Measurements from ENCODE around the gene FRY.
A peak's percentile ranks its signal among the peaks of the same experiment; 100 is the strongest.
"Not testable (repeated sequence)": the region's sequence is repeated elsewhere in the genome, so short reads cannot be mapped to it uniquely, and the experiment has no call there.

Gene FRY

GRCh38 chr13:32031025-32031814 is at the start of gene FRY:
TSS of gene FRY (plus strand) at chr13:32031774. CDS start at chr13:32031796, 22 bp downstream.
- H3K27ac ChIP-seq (ENCODE audit: low read length), result peak within 1 kb of the TSS; percentile 59
- no peaks in the 10 kb centered on the region for H3K36me3 ChIP-seq (ENCODE audit: control insufficient read depth in 1 of 2, insufficient read depth in 2 of 2, low read length in 2 of 2)
- H3K9me3 ChIP-seq (ENCODE audit: control insufficient read depth in 1 of 2, low read length in 2 of 2), result no peaks in the 10 kb centered on the region
- no peaks in the 10 kb centered on the region for H3K27me3 ChIP-seq (ENCODE audit: low read depth, low read length)
- peak within 1 kb of the TSS; percentile 69 to 70 for H3K4me3 ChIP-seq (ENCODE audit: low read depth in 1 of 2, low read length in 2 of 2)
- peaks cover 0 to 4% of the 10 kb centered on the region in 2 donors for H3K4me1 ChIP-seq (ENCODE audit: control insufficient read depth in 1 of 2, insufficient read depth in 2 of 2, low read length in 2 of 2)

GRCh38 chr13:31982124-31982523 is 49.5 kb upstream of the FRY start:
- H3K27me3 ChIP-seq (ENCODE audit: low read depth, low read length), result no peaks in the 10 kb centered on the region
- H3K4me1 ChIP-seq (ENCODE audit: control insufficient read depth in 1 of 2, insufficient read depth in 2 of 2, low read length in 2 of 2), result no peaks in the 10 kb centered on the region
- no peaks in the 10 kb centered on the region for H3K36me3 ChIP-seq (ENCODE audit: control insufficient read depth in 1 of 2, insufficient read depth in 2 of 2, low read length in 2 of 2)
- H3K9me3 ChIP-seq (ENCODE audit: control insufficient read depth in 1 of 2, low read length in 2 of 2), result no peaks in the 10 kb centered on the region
- H3K4me3 ChIP-seq (ENCODE audit: low read depth in 1 of 2, low read length in 2 of 2), result no peak overlapping the region
- H3K27ac ChIP-seq (ENCODE audit: low read length), result no peak overlapping the region

- Histone ChIP-seq H3K27me3 (ENCODE audit: low read depth, low read length) (no peaks in the 10 kb centered on the region), H3K27ac (ENCODE audit: low read length) (no peak overlapping the region), H3K36me3 (ENCODE audit: control insufficient read depth in 1 of 2, insufficient read depth in 2 of 2, low read length in 2 of 2) (no peaks in the 10 kb centered on the region), H3K4me3 (ENCODE audit: low read depth in 1 of 2, low read length in 2 of 2) (no peak overlapping the region), H3K4me1 (ENCODE audit: control insufficient read depth in 1 of 2, insufficient read depth in 2 of 2, low read length in 2 of 2) (no peaks in the 10 kb centered on the region), H3K9me3 (ENCODE audit: control insufficient read depth in 1 of 2, low read length in 2 of 2) (no peaks in the 10 kb centered on the region)
Observed at GRCh38 chr13:31982540-31982939, 49.0 kb upstream of the FRY start.

DNA sequence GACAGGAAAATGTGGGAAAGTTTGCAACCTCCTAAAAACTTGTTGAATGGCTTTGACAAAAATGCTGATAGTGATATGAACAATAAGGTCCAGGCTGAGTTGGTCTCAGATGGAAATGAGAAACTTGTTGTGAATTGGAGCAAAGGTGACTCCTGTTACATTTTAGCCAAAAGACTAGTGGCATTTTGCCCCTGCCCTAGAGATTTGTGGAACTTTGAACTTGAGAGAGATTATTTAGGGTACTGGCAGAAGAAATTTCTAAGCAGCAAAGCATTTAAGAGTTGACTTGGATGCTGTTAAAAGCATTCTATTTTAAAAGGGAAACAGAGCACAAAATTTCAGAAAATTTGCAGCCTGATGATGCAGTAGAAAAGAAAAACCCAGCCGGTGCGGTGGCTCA is 47.9 kb upstream of the FRY start:
- H3K9me3 ChIP-seq (ENCODE audit: control insufficient read depth in 1 of 2, low read length in 2 of 2); H3K36me3 ChIP-seq (ENCODE audit: control insufficient read depth in 1 of 2, insufficient read depth in 2 of 2, low read length in 2 of 2); H3K27me3 ChIP-seq (ENCODE audit: low read depth, low read length); H3K4me1 ChIP-seq (ENCODE audit: control insufficient read depth in 1 of 2, insufficient read depth in 2 of 2, low read length in 2 of 2); H3K4me3 ChIP-seq (ENCODE audit: low read depth in 1 of 2, low read length in 2 of 2); H3K27ac ChIP-seq (ENCODE audit: low read length): not testable (repeated sequence)

- not testable (repeated sequence) for H3K4me1 ChIP-seq (ENCODE audit: control insufficient read depth in 1 of 2, insufficient read depth in 2 of 2, low read length in 2 of 2); H3K9me3 ChIP-seq (ENCODE audit: control insufficient read depth in 1 of 2, low read length in 2 of 2); H3K27ac ChIP-seq (ENCODE audit: low read length); H3K4me3 ChIP-seq (ENCODE audit: low read depth in 1 of 2, low read length in 2 of 2); H3K36me3 ChIP-seq (ENCODE audit: control insufficient read depth in 1 of 2, insufficient read depth in 2 of 2, low read length in 2 of 2); H3K27me3 ChIP-seq (ENCODE audit: low read depth, low read length)
Observed at GRCh38 chr13:31984388-31984787, 47.2 kb upstream of the FRY start.

DNA sequence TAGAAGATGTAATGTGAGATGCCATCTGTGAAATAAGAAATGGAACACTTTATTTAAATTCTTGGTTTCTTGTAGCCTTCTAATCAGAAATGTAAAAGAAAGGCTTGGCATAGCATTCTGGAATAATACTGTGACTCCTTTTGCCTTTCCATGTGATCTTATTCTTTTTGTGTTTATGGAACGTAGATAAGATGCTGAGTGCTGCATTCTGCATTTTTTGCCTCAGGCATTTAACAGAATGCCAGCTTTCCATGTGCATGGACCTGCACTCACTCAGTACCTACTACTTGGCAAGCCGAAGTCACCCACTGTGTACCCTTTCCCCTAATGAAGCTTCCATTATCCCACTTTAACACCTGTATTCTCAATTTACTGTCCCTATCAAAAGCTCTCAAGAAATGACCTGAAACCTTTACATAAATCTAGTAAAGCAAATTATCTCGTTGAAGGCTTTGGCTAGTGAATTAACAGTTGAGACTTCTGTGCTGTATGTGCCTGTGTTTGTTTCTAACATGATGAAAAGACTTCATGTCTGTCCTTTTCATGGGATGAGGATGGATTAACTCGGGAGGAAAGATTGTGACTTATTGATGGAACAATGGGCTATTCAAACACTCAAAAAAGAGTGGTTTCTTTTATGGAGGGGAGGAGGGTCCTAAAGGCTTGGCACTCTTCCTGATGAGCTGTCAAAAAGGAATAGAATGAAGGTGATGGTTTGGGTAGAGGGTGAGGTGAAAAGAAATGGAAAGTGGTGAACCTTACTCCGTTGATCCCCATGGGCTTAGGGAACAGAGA is 44.7 kb upstream of the FRY start:
- no peak overlapping the region for H3K4me3 ChIP-seq (ENCODE audit: low read depth in 1 of 2, low read length in 2 of 2)
- no peaks in the 10 kb centered on the region for H3K36me3 ChIP-seq (ENCODE audit: control insufficient read depth in 1 of 2, insufficient read depth in 2 of 2, low read length in 2 of 2)
- no peaks in the 10 kb centered on the region for H3K4me1 ChIP-seq (ENCODE audit: control insufficient read depth in 1 of 2, insufficient read depth in 2 of 2, low read length in 2 of 2)
- no peaks in the 10 kb centered on the region for H3K27me3 ChIP-seq (ENCODE audit: low read depth, low read length)
- H3K27ac ChIP-seq (ENCODE audit: low read length), result no peak overlapping the region
- no peaks in the 10 kb centered on the region for H3K9me3 ChIP-seq (ENCODE audit: control insufficient read depth in 1 of 2, low read length in 2 of 2)

- Histone ChIP-seq H3K4me1 (ENCODE audit: control insufficient read depth in 1 of 2, insufficient read depth in 2 of 2, low read length in 2 of 2) (no peaks in the 10 kb centered on the region), H3K27me3 (ENCODE audit: low read depth, low read length) (no peaks in the 10 kb centered on the region), H3K4me3 (ENCODE audit: low read depth in 1 of 2, low read length in 2 of 2) (no peak overlapping the region), H3K27ac (ENCODE audit: low read length) (no peak overlapping the region), H3K9me3 (ENCODE audit: control insufficient read depth in 1 of 2, low read length in 2 of 2) (no peaks in the 10 kb centered on the region), H3K36me3 (ENCODE audit: control insufficient read depth in 1 of 2, insufficient read depth in 2 of 2, low read length in 2 of 2) (no peaks in the 10 kb centered on the region)
Observed at GRCh38 chr13:31987535-31988170, 43.9 kb upstream of the FRY start.

- not testable (repeated sequence) for H3K27ac ChIP-seq (ENCODE audit: low read length); H3K4me1 ChIP-seq (ENCODE audit: control insufficient read depth in 1 of 2, insufficient read depth in 2 of 2, low read length in 2 of 2); H3K4me3 ChIP-seq (ENCODE audit: low read depth in 1 of 2, low read length in 2 of 2); H3K9me3 ChIP-seq (ENCODE audit: control insufficient read depth in 1 of 2, low read length in 2 of 2); H3K27me3 ChIP-seq (ENCODE audit: low read depth, low read length); H3K36me3 ChIP-seq (ENCODE audit: control insufficient read depth in 1 of 2, insufficient read depth in 2 of 2, low read length in 2 of 2)
Observed at GRCh38 chr13:31994367-31994766, 37.2 kb upstream of the FRY start.

GRCh38 chr13:31996601-31997000 is 35.0 kb upstream of the FRY start:
- Histone ChIP-seq H3K36me3 (ENCODE audit: control insufficient read depth in 1 of 2, insufficient read depth in 2 of 2, low read length in 2 of 2) (no peaks in the 10 kb centered on the region), H3K9me3 (ENCODE audit: control insufficient read depth in 1 of 2, low read length in 2 of 2) (no peaks in the 10 kb centered on the region), H3K4me1 (ENCODE audit: control insufficient read depth in 1 of 2, insufficient read depth in 2 of 2, low read length in 2 of 2) (no peaks in the 10 kb centered on the region), H3K27ac (ENCODE audit: low read length) (no peak overlapping the region), H3K4me3 (ENCODE audit: low read depth in 1 of 2, low read length in 2 of 2) (no peak overlapping the region), H3K27me3 (ENCODE audit: low read depth, low read length) (no peaks in the 10 kb centered on the region)

GRCh38 chr13:31997641-31998040 is 33.9 kb upstream of the FRY start:
- H3K9me3 ChIP-seq (ENCODE audit: control insufficient read depth in 1 of 2, low read length in 2 of 2), result no peaks in the 10 kb centered on the region
- no peaks in the 10 kb centered on the region for H3K4me1 ChIP-seq (ENCODE audit: control insufficient read depth in 1 of 2, insufficient read depth in 2 of 2, low read length in 2 of 2)
- no peaks in the 10 kb centered on the region for H3K36me3 ChIP-seq (ENCODE audit: control insufficient read depth in 1 of 2, insufficient read depth in 2 of 2, low read length in 2 of 2)
- no peaks in the 10 kb centered on the region for H3K27me3 ChIP-seq (ENCODE audit: low read depth, low read length)
- no peak overlapping the region for H3K27ac ChIP-seq (ENCODE audit: low read length)
- no peak overlapping the region for H3K4me3 ChIP-seq (ENCODE audit: low read depth in 1 of 2, low read length in 2 of 2)

GRCh38 chr13:31998131-31998530 is 33.4 kb upstream of the FRY start:
- H3K9me3 ChIP-seq (ENCODE audit: control insufficient read depth in 1 of 2, low read length in 2 of 2), result no peaks in the 10 kb centered on the region
- no peaks in the 10 kb centered on the region for H3K27me3 ChIP-seq (ENCODE audit: low read depth, low read length)
- H3K27ac ChIP-seq (ENCODE audit: low read length), result no peak overlapping the region
- no peaks in the 10 kb centered on the region for H3K4me1 ChIP-seq (ENCODE audit: control insufficient read depth in 1 of 2, insufficient read depth in 2 of 2, low read length in 2 of 2)
- no peak overlapping the region for H3K4me3 ChIP-seq (ENCODE audit: low read depth in 1 of 2, low read length in 2 of 2)
- H3K36me3 ChIP-seq (ENCODE audit: control insufficient read depth in 1 of 2, insufficient read depth in 2 of 2, low read length in 2 of 2), result no peaks in the 10 kb centered on the region
